ACC112 (cell line): ENCODE results near the gene OR10T2.
"Not testable (repeated sequence)": the region's sequence is repeated elsewhere in the genome, so short reads cannot be mapped to it uniquely, and the experiment has no call there.

Source experiments
- H2AFZ ChIP-seq: fragments of 200-600 bp; sonication (generic); one replicate; pipeline ENCODE4 v1.6.0; 2017; ENCODE audit warnings: antibody characterized with exemption, low read length; ENCODE audit not compliant: unreplicated experiment
- H3K27ac ChIP-seq: fragments of 200-600 bp; sonication (generic); 2 replicates; pipeline ENCODE4 v1.5.1; 2014; ENCODE audit warnings: low read depth, mild to moderate bottlenecking, antibody characterized with exemption, low read length, moderate library complexity
- H3K27me3 ChIP-seq: fragments of 200-600 bp; sonication (generic); 2 replicates; pipeline ENCODE4 v1.6.1; 2014; ENCODE audit warnings: mild to moderate bottlenecking, antibody characterized with exemption, low read length, moderate library complexity, mixed read lengths; ENCODE audit not compliant: insufficient read depth
- H3K36me3 ChIP-seq: fragments of 200-600 bp; sonication (generic); 2 replicates; pipeline ENCODE4 v1.6.1; 2016; ENCODE audit warnings: mild to moderate bottlenecking, antibody characterized with exemption, low read length, moderate library complexity, mixed read lengths; ENCODE audit not compliant: insufficient read depth
- H3K4me1 ChIP-seq: fragments of 200-600 bp; sonication (generic); one replicate; pipeline ENCODE4 v1.6.1; 2016; ENCODE audit warnings: low read length, mixed read lengths; ENCODE audit not compliant: insufficient read depth, unreplicated experiment, control insufficient read depth
- H3K4me3 ChIP-seq: fragments of 200-600 bp; sonication (generic); 2 replicates; pipeline ENCODE4 v1.5.1; 2014; ENCODE audit warnings: mild to moderate bottlenecking, low read depth, low read length
- H3K79me2 ChIP-seq: fragments of 200-600 bp; sonication (generic); one replicate; pipeline ENCODE4 v1.6.0; 2016; ENCODE audit warnings: low read length; ENCODE audit not compliant: control insufficient read depth, unreplicated experiment, insufficient read depth

OR10T2 gene

GRCh38 chr1:158356616-158357015, 42.6 kb downstream of the OR10T2 start:
- no peak overlapping the region for H2AFZ ChIP-seq

GRCh38 chr1:158355773-158356285, 43.4 kb downstream of the OR10T2 start:
- H3K27ac ChIP-seq = no peak overlapping the region
- H3K27me3 ChIP-seq = no peaks in the 10 kb centered on the region
- H3K79me2 ChIP-seq = no peaks in the 10 kb centered on the region

More at GRCh38 chr1:158356616-158357015, 42.6 kb downstream of the OR10T2 start:
- Histone ChIP-seq H3K79me2 (no peaks in the 10 kb centered on the region), H3K36me3 (no peaks in the 10 kb centered on the region), H3K27me3 (no peaks in the 10 kb centered on the region), H3K4me1 (no peaks in the 10 kb centered on the region), H3K27ac (no peak overlapping the region), H3K4me3 (no peak overlapping the region)

GRCh38 chr1:158354255-158354654, 45.0 kb downstream of the OR10T2 start:
- H3K79me2 ChIP-seq = no peaks in the 10 kb centered on the region
- no peaks in the 10 kb centered on the region for H3K4me1 ChIP-seq
- no peaks in the 10 kb centered on the region for H3K36me3 ChIP-seq
- H3K27me3 ChIP-seq = no peaks in the 10 kb centered on the region
- H3K27ac ChIP-seq = no peak overlapping the region
- no peak overlapping the region for H2AFZ ChIP-seq
- H3K4me3 ChIP-seq = no peak overlapping the region

More at GRCh38 chr1:158355773-158356285, 43.4 kb downstream of the OR10T2 start:
- Histone ChIP-seq H3K4me1 (no peaks in the 10 kb centered on the region), H3K4me3 (no peak overlapping the region), H2AFZ (no peak overlapping the region), H3K36me3 (no peaks in the 10 kb centered on the region)

- no peak within 1 kb of the TSS for H2AFZ ChIP-seq
- H3K27ac ChIP-seq = no peak within 1 kb of the TSS
- no peaks in the 10 kb centered on the region for H3K27me3 ChIP-seq
- H3K36me3 ChIP-seq = no peaks in the 10 kb centered on the region
- H3K79me2 ChIP-seq = no peaks in the 10 kb centered on the region
- no peak within 1 kb of the TSS for H3K4me3 ChIP-seq
- no peaks in the 10 kb centered on the region for H3K4me1 ChIP-seq
Measured at GRCh38 chr1:158353303-158354075, 45.8 kb downstream of the OR10T2 start, which contains the start of gene CD1E. Gene CD1E, plus strand, starts transcription at chr1:158353894. Its CDS starts 95 bp downstream, at chr1:158353989.

- H3K79me2 ChIP-seq = not testable (repeated sequence)
Measured at GRCh38 chr1:158348946-158349345, 50.3 kb downstream of the OR10T2 start.

More at GRCh38 chr1:158348946-158349345, 50.3 kb downstream of the OR10T2 start:
- H3K27me3 ChIP-seq, H3K36me3 ChIP-seq, H2AFZ ChIP-seq, H3K4me1 ChIP-seq, H3K27ac ChIP-seq, H3K4me3 ChIP-seq: not testable (repeated sequence)
